Hippocampal formation (tissue), 2 donors: ENCODE results near the gene PCDHGA11.
"Not testable (repeated sequence)": the region's sequence is repeated elsewhere in the genome, so short reads cannot be mapped to it uniquely, and the experiment has no call there.

Experiments
- DNase-seq, 2 donors: peaks; one replicate each; lab custom pipeline; 2025; lab: John Stamatoyannopoulos, UW

Gene PCDHGA11

DNA sequence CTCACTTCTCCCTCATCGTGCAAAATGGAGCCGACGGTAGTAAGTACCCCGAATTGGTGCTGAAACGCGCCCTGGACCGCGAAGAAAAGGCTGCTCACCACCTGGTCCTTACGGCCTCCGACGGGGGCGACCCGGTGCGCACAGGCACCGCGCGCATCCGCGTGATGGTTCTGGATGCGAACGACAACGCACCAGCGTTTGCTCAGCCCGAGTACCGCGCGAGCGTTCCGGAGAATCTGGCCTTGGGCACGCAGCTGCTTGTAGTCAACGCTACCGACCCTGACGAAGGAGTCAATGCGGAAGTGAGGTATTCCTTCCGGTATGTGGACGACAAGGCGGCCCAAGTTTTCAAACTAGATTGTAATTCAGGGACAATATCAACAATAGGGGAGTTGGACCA is 10.4 kb downstream of the PCDHGA11 start:
- DNase-seq: no peak

DNA sequence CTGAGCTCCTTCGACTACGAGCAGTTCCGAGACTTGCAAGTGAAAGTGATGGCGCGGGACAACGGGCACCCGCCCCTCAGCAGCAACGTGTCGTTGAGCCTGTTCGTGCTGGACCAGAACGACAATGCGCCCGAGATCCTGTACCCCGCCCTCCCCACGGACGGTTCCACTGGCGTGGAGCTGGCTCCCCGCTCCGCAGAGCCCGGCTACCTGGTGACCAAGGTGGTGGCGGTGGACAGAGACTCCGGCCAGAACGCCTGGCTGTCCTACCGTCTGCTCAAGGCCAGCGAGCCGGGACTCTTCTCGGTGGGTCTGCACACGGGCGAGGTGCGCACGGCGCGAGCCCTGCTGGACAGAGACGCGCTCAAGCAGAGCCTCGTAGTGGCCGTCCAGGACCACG is 11.5 kb downstream of the PCDHGA11 start:
- not testable (repeated sequence) for DNase-seq

- DNase-seq: not testable (repeated sequence)
Observed at GRCh38 chr5:141432726-141433125, 11.9 kb downstream of the PCDHGA11 start.

GRCh38 chr5:141434006-141434405 is 13.2 kb downstream of the PCDHGA11 start:
- no peak for DNase-seq

DNA sequence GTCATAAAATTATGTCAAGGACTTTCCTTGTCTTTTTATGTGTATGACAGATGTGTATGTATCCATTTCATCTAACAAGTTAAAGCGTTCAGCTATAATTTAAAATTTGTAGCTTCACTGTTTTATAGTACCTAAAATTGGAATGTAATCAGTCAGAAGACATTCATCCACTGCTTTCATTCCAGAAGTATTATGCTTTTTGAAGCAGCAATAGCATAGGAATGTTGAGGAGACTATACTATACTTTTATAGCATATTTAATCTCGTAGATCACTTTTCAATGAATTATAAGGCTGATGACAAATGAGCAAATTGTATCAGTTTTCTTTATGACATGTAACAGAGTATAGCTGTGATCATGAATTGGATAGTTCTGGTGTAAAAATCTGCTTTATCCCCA is 16.4 kb downstream of the PCDHGA11 start:
- no peak for DNase-seq

DNA sequence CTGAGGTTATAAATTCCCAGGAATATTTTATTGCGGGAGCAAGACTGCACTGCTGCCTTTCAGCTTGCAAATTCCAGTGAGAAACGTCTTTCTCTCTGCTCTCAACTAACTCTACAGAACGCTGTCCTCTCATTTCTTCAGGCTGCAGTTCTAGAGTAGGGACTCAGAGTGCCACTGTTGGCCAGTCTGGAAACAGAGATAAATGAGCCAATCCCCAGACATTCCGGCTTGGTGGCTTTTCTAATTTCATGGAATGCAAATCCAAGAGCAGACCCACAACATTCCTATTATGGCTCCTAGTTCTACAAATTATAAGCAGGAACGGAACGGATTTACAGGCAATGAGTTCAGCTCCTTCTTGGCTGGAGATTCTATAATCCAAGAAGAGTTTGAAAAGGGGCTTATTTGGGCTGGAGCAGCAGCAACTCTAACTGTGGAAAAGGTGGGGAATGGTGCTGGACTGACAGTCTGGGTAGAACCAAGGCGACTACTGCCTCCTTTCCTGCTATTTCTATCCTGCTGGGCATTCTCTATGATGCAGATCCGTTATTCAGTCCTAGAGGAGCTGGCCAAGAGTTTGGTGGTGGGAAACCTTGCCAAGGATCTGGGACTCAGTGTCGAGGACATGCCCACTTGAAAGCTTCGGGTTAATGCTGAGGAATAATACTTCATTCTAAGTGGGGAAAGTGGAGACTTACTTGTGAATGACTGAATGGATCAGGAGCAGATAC is 18.7 kb downstream of the PCDHGA11 start:
- no peak for DNase-seq

DNA sequence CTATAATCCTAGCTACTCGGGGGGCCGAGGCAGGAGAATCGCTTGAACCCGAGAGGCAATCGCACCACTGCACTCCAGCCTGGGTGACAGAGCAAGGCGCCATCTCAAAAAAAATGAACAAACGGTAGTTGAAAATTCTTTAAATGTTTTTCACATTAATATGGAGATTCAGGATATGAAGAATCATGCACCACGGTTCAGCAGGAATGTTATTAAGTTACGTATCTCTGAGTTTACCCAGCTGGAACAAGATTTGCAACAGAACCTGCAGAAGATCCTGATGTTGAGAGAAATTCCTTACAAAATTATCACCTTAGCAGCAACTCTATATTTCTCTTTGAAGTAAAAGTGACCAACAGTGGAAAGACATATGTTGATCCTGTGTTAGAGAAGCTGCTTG is 19.5 kb downstream of the PCDHGA11 start:
- no peak for DNase-seq

- DNase-seq: no peak
Observed at GRCh38 chr5:141441571-141442170, 20.8 kb downstream of the PCDHGA11 start.

- no peak for DNase-seq
Observed at GRCh38 chr5:141465351-141465750, 44.5 kb downstream of the PCDHGA11 start.
